Esophagus squamous epithelium (tissue), 5 donors: Measurements from ENCODE around the gene REPIN1. TPM values are rescaled to one million over a fixed set of nuclear protein-coding genes. Genes with fewer than 3 reads are reported as not detected.

Experiments used
- DNase-seq: peaks from one replicate; lab custom pipeline; 2025; lab: John Stamatoyannopoulos, UW
- H3K27ac ChIP-seq, 4 donors: fragments of 200-600 bp; sonication (generic); one replicate each; pipeline ENCODE4 v1.5.1; 2016 to 2019; ENCODE audit warnings: mild to moderate bottlenecking in 1 of 4
- H3K27me3 ChIP-seq, 4 donors: fragments of 200-600 bp; sonication (generic); 1 replicate in 3 of 4; 2 replicates in 1 of 4; pipeline versions ENCODE4 v1.5.1 to v1.6.0; 2017 to 2021; ENCODE audit warnings: antibody characterized with exemption in 1 of 4
- H3K36me3 ChIP-seq, 3 donors: fragments of 200-600 bp; sonication (generic); one replicate each; pipeline ENCODE4 v1.5.1; 2016 to 2019
- H3K4me1 ChIP-seq, 3 donors: fragments of 200-600 bp; sonication (generic); one replicate each; pipeline ENCODE4 v1.5.1; 2017 to 2019
- H3K4me3 ChIP-seq, 4 donors: fragments of 200-600 bp; sonication (generic); 1 replicate in 3 of 4; 2 replicates in 1 of 4; pipeline ENCODE4 v1.5.1; 2016 to 2019; ENCODE audit warnings: mild to moderate bottlenecking in 2 of 4, moderate library complexity in 1 of 4
- H3K9me3 ChIP-seq, 3 donors: fragments of 200-600 bp; sonication (generic); one replicate each; pipeline ENCODE4 v1.5.1; 2016 to 2019
- CTCF ChIP-seq, 6 experiments: fragments of 450-650 bp in 4 of 6; fragments of 200-600 bp in 2 of 6; sonication (generic) in 2 of 6; IDR thresholded peaks; one replicate each; pipeline ENCODE4 v1.5.1; 2016 to 2019; ENCODE audit warnings: antibody characterized with exemption in 6 of 6, mild to moderate bottlenecking in 4 of 6, moderate library complexity in 4 of 6
- POLR2A ChIP-seq, 4 donors: fragments of 450-650 bp; IDR thresholded peaks; one replicate each; pipeline ENCODE4 v1.6.1; 2017; ENCODE audit warnings: antibody characterized with exemption in 4 of 4, mild to moderate bottlenecking in 4 of 4, moderate library complexity in 3 of 4
- WGBS, 2 donors: methylation state at CpG; one replicate each; pipeline ENCODE4 v1.1.5; 2018; 5-methylcytosine and 5-hydroxymethylcytosine counted together
- intact Hi-C: fragments of 100-400 bp; cut with DNase I; formaldehyde crosslinking; loops from one replicate; pipeline ENCODE4 v1.15.0; 2022
- total RNA-seq, 4 donors: library from RNA; depleted of rRNA; stranded (reverse); fragments of >200 nt; gene quantifications; one replicate each; pipeline ENCODE4 v1.1.0, GENCODE V29; 2016
- donor health status: DM: yes; HTN: yes; CAD: no.

Gene REPIN1
- total RNA-seq, 4 donors from 2014 or later, result 42.8 to 75.7 (median 63.2) TPM

- intact Hi-C loops, result no loop called here
- Histone ChIP-seq H3K36me3 (peaks cover 14 to 43% (median 18%) of the 10 kb centered on the region in 3 donors), H3K9me3 (no peaks in the 10 kb centered on the region), H3K27ac (no peak overlapping the region), H3K27me3 (no peaks in the 10 kb centered on the region), H3K4me3 (no peak overlapping the region), H3K4me1 (peaks cover 40 to 76% (median 42%) of the 10 kb centered on the region in 3 donors)
- no peak for DNase-seq
- TF ChIP-seq CTCF (IDR thresholded peaks at IDR 0.05) (no peak), POLR2A (IDR thresholded peaks at IDR 0.05) (no peak)
- WGBS, 2 donors, result 95% methylated on average over 12 of the region's 30 CpGs; no CpG with 5 or more reads in 1 of the 2 donors
Measured at GRCh38 chr7:150371996-150372270, 3.3 kb downstream of the REPIN1 start.

DNA sequence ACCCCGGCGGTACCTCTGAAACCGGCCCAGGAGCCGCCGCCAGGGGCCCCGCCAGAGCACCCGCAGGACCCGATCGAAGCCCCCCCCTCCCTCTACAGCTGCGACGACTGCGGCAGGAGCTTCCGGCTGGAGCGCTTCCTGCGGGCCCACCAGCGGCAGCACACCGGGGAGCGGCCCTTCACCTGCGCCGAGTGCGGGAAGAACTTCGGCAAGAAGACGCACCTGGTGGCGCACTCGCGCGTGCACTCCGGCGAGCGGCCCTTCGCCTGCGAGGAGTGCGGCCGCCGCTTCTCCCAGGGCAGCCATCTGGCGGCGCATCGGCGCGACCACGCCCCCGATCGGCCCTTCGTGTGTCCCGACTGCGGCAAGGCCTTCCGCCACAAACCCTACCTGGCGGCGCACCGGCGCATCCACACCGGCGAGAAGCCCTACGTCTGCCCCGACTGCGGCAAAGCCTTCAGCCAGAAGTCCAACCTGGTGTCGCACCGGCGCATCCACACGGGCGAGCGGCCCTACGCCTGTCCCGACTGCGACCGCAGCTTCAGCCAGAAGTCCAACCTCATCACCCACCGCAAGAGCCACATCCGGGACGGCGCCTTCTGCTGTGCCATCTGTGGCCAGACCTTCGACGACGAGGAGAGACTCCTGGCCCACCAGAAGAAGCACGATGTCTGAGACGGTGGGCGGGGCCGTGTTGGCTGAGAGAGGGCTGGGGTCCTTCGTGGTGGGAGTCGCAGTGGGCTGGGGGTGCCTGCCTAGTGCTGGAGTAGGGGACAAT is 3.8 kb downstream of the REPIN1 start:
- Histone ChIP-seq H3K4me3 (peak overlapping the region in 2 of 4 donors; percentile 9 to 35), H3K27ac (peak overlapping the region; percentile 62 to 74 (median 70)), H3K36me3 (peaks cover 14 to 43% (median 18%) of the 10 kb centered on the region in 3 donors), H3K9me3 (no peaks in the 10 kb centered on the region), H3K27me3 (no peaks in the 10 kb centered on the region), H3K4me1 (peaks cover 40 to 80% (median 42%) of the 10 kb centered on the region in 3 donors)
- TF ChIP-seq POLR2A (IDR thresholded peaks at IDR 0.05), result no peak
- no peak for TF ChIP-seq CTCF (IDR thresholded peaks at IDR 0.05)
- DNase-seq, result no peak
- intact Hi-C loops, result no loop called here
- 87 to 90% methylated on average over 14 to 33 of the region's 79 CpGs for WGBS, 2 donors

- H3K9me3 ChIP-seq, result no peaks in the 10 kb centered on the region
- intact Hi-C loops, result no loop called here
- no peaks in the 10 kb centered on the region for H3K27me3 ChIP-seq
- H3K4me1 ChIP-seq, result peaks cover 42 to 80% (median 45%) of the 10 kb centered on the region in 3 donors
- H3K36me3 ChIP-seq, result peaks cover 14 to 43% (median 18%) of the 10 kb centered on the region in 3 donors
- H3K4me3 ChIP-seq, result peak overlapping the region in 3 of 4 donors; percentile 4 to 35 (median 9)
- 47 to 51% methylated on average over 16 to 18 of the region's 21 CpGs for WGBS, 2 donors
- peak overlapping the region; percentile 62 to 74 (median 70) for H3K27ac ChIP-seq
- no peak for TF ChIP-seq CTCF (IDR thresholded peaks at IDR 0.05)
- no peak for TF ChIP-seq POLR2A (IDR thresholded peaks at IDR 0.05)
- DNase-seq, result no peak
Measured at GRCh38 chr7:150373049-150373801, 4.6 kb downstream of the REPIN1 start.

DNA sequence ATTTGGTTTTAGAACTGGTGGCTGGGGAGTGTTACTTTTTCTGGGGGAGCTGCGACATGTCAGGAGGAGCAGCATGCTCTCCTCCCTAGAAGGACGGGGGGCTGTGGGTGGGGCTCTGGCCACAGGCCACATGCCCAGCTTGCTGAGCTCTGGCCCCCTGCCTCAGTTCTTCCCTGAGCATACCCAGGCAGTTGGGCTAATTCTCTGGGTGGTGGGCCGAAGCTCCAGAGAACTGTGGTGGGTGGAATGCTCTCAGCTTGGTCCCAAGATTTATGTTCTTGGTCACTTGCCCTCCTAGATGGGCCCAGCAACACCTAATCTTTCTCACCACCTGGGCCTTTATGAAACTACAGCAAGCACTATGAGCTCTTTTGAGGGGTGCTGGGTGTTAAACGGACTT is 5.4 kb downstream of the REPIN1 start:
- peak overlapping the region in 3 of 4 donors; percentile 62 to 74 (median 68) for H3K27ac ChIP-seq
- H3K9me3 ChIP-seq, result no peaks in the 10 kb centered on the region
- H3K4me3 ChIP-seq, result peak overlapping the region in 1 of 4 donors; percentile 35
- intact Hi-C loops, result no loop called here
- 71 to 77% methylated on average over 1 to 4 of the region's 4 CpGs for WGBS, 2 donors
- no peak for DNase-seq
- H3K27me3 ChIP-seq, result no peaks in the 10 kb centered on the region
- peaks cover 46 to 81% (median 52%) of the 10 kb centered on the region in 3 donors for H3K4me1 ChIP-seq
- no peak for TF ChIP-seq CTCF (IDR thresholded peaks at IDR 0.05)
- TF ChIP-seq POLR2A (IDR thresholded peaks at IDR 0.05), result no peak
- peaks cover 14 to 43% (median 18%) of the 10 kb centered on the region in 3 donors for H3K36me3 ChIP-seq

DNA sequence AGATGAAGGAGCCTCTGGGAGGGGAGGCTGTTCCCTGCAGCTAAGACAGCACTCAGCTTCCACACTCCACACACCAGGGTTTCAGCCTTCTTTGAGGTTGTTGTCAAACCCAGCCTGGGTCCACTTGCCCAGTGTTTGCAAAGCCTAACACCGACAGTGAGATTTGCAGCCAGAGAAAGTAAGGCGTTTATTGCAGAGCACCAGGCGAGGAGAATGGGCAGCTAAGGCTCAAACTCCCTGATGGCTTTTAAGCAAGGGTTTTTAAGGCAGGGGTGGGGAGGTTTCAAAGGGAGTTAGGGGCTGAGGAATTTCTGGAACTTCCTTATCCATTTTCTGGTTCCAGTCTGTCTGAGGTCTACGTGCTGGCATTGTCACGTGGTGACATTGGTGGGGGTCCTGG is 5.8 kb downstream of the REPIN1 start:
- intact Hi-C loops, result no loop called here
- Histone ChIP-seq H3K27ac (no peak overlapping the region), H3K4me1 (peaks cover 46 to 79% (median 51%) of the 10 kb centered on the region in 3 donors), H3K27me3 (no peaks in the 10 kb centered on the region), H3K9me3 (no peaks in the 10 kb centered on the region), H3K36me3 (peaks cover 14 to 43% (median 18%) of the 10 kb centered on the region in 3 donors), H3K4me3 (no peak overlapping the region)
- no peak for DNase-seq
- TF ChIP-seq POLR2A (IDR thresholded peaks at IDR 0.05), result no peak
- no peak for TF ChIP-seq CTCF (IDR thresholded peaks at IDR 0.05)
- 96 to 98% methylated on average over 3 to 5 of the region's 5 CpGs for whole genome bisulfite sequencing, 2 donors
